Measurements from ENCODE around the gene PGAM2. TPM values are rescaled to one million over a fixed set of nuclear protein-coding genes. Genes with fewer than 3 reads are reported as not detected.

The PGAM2 gene
- total RNA-seq, 4 donors from 2014 or later: 3.2 to 3.9 TPM; not detected in 2

DNA sequence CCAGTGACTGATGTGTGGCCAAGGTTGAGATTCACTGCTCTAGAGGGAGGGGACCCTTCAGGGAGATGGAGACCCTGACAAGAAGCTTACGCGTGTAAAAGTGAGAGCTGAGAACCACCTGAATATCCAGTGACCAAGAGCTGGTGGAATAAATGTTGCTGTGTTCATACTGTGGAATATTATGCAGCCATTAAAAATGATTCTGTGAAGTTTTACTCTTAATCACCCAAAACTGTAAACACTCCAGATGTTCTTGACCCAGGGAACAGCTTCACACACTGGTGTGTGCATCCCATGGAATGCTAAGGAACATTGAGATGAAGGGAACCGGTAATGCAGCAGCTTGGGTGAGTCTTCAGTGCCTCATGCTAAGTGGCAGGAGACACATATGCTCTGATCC is 21.3 kb upstream of the PGAM2 start:
- ATAC-seq: no peak
- H3K27me3 ChIP-seq: no peaks in the 10 kb centered on the region
- H3K27ac ChIP-seq: peak overlapping the region in 3 of 4 donors; percentile 88 to 94 (median 89)
- no peaks in the 10 kb centered on the region for H3K36me3 ChIP-seq
- peaks cover 0 to 76% (median 32%) of the 10 kb centered on the region in 3 donors for H3K4me1 ChIP-seq
- 100% methylated on average over 3 of the region's 3 CpGs for WGBS, 2 donors (ENCODE audit: low coverage in 1 of 2)
- no peaks in the 10 kb centered on the region for H3K9me3 ChIP-seq
- H3K4me3 ChIP-seq: no peak overlapping the region
- TF ChIP-seq EP300 (IDR thresholded peaks at IDR 0.05): no peak
- TF ChIP-seq POLR2AphosphoS5 (IDR thresholded peaks at IDR 0.05): no peak
- TF ChIP-seq POLR2A (IDR thresholded peaks at IDR 0.05): no peak
- TF ChIP-seq, protein P1, sequence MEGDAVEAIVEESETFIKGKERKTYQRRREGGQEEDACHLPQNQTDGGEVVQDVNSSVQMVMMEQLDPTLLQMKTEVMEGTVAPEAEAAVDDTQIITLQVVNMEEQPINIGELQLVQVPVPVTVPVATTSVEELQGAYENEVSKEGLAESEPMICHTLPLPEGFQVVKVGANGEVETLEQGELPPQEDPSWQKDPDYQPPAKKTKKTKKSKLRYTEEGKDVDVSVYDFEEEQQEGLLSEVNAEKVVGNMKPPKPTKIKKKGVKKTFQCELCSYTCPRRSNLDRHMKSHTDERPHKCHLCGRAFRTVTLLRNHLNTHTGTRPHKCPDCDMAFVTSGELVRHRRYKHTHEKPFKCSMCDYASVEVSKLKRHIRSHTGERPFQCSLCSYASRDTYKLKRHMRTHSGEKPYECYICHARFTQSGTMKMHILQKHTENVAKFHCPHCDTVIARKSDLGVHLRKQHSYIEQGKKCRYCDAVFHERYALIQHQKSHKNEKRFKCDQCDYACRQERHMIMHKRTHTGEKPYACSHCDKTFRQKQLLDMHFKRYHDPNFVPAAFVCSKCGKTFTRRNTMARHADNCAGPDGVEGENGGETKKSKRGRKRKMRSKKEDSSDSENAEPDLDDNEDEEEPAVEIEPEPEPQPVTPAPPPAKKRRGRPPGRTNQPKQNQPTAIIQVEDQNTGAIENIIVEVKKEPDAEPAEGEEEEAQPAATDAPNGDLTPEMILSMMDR (IDR thresholded peaks at IDR 0.05): no peak

DNA sequence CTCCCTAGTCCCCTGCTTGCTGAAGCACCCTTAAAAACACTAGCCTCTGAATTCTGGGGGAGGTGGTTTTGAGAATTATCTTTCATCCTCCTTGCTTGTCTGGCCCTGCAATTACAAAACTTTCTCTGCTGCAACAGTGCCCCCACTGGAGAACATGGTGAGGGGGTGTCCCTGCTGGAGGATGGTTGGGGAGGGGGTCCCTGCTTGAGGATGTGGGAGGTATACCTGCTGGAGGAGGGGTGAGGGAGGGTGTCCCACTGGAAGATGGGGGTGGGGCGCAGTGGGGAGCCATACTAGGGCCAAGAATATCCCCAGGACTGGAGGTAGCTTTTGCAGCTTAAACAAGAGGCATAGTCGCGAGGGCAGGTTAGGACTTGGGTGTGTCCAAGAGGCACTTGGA is 20.2 kb upstream of the PGAM2 start:
- no peaks in the 10 kb centered on the region for H3K9me3 ChIP-seq
- TF ChIP-seq POLR2AphosphoS5 (IDR thresholded peaks at IDR 0.05) (no peak), EP300 (IDR thresholded peaks at IDR 0.05) (no peak), POLR2A (IDR thresholded peaks at IDR 0.05) (no peak)
- TF ChIP-seq, protein P1 (IDR thresholded peaks at IDR 0.05): no peak
- no peak for ATAC-seq
- WGBS, 2 donors (ENCODE audit: low coverage in 1 of 2): 77 to 92% methylated on average over 2 of the region's 3 CpGs
- H3K4me1 ChIP-seq: peaks cover 0 to 76% (median 41%) of the 10 kb centered on the region in 3 donors
- no peak overlapping the region for H3K4me3 ChIP-seq
- H3K27me3 ChIP-seq: no peaks in the 10 kb centered on the region
- H3K36me3 ChIP-seq: peaks cover 0 to 4% of the 10 kb centered on the region in 2 donors
- H3K27ac ChIP-seq: peak overlapping the region in 3 of 4 donors; percentile 41 to 94 (median 88)

DNA sequence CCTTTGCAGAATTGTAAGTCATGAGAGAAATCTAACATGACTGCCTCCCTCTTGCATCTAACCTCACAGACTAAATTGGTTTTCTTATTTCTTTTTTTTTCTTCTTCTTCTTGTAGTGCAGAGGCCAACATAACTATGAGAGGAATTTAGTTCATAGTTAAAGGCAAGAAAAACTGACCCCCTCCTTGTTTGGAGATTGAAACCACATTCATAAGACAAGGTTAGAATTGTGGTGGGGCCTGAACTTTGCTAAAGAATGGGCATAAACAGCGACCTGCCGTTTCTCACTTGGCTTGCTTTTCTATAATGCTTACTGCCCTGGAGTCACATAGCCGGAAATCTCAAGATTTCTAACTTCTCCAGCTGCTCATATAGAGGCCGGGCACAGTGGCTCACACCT is 19.3 kb upstream of the PGAM2 start:
- Histone ChIP-seq H3K4me1 (peaks cover 0 to 76% (median 34%) of the 10 kb centered on the region in 3 donors), H3K27me3 (no peaks in the 10 kb centered on the region), H3K27ac (peak overlapping the region in 3 of 4 donors; percentile 88 to 94 (median 90)), H3K9me3 (no peaks in the 10 kb centered on the region), H3K4me3 (no peak overlapping the region), H3K36me3 (peaks cover 0 to 13% of the 10 kb centered on the region in 2 donors)
- no peak for ATAC-seq
- 0 to 17% methylated on average over 1 of the region's 4 CpGs for WGBS, 2 donors (ENCODE audit: low coverage in 1 of 2)
- TF ChIP-seq, protein P1 (IDR thresholded peaks at IDR 0.05): no peak
- no peak for TF ChIP-seq POLR2A (IDR thresholded peaks at IDR 0.05)
- no peak for TF ChIP-seq EP300 (IDR thresholded peaks at IDR 0.05)

DNA sequence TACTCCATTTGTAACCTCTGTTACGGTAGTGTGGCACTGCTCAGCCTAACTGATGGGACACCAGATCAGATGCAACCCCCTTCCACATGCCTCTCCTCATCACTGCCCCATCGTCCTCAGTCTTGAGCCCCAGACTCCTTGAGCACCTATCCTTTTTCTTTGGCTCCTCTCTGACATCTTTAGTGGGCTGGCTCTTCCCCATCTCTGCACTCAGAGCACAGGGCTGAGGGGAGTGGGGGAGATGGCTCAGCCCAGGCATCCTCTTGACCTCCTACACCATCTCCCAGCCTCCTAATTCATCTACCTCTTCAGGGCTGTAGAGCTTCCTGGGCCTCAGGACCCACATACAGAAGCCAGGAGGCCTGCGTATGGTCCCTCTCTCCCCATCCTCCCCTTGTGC is 18.4 kb upstream of the PGAM2 start:
- H3K4me3 ChIP-seq: no peak overlapping the region
- peak overlapping the region in 3 of 4 donors; percentile 88 to 94 (median 90) for H3K27ac ChIP-seq
- H3K27me3 ChIP-seq: no peaks in the 10 kb centered on the region
- peaks cover 0 to 76% (median 33%) of the 10 kb centered on the region in 3 donors for H3K4me1 ChIP-seq
- TF ChIP-seq POLR2A (IDR thresholded peaks at IDR 0.05) (no peak), POLR2AphosphoS5 (IDR thresholded peaks at IDR 0.05) (no peak), EP300 (IDR thresholded peaks at IDR 0.05) (no peak)
- TF ChIP-seq, protein P1 (IDR thresholded peaks at IDR 0.05): no peak
- ATAC-seq: no peak
- H3K9me3 ChIP-seq: no peaks in the 10 kb centered on the region
- peaks cover 0 to 22% of the 10 kb centered on the region in 2 donors for H3K36me3 ChIP-seq
- WGBS, 2 donors (ENCODE audit: low coverage in 1 of 2): 83 to 86% methylated on average over 2 to 3 of the region's 3 CpGs

DNA sequence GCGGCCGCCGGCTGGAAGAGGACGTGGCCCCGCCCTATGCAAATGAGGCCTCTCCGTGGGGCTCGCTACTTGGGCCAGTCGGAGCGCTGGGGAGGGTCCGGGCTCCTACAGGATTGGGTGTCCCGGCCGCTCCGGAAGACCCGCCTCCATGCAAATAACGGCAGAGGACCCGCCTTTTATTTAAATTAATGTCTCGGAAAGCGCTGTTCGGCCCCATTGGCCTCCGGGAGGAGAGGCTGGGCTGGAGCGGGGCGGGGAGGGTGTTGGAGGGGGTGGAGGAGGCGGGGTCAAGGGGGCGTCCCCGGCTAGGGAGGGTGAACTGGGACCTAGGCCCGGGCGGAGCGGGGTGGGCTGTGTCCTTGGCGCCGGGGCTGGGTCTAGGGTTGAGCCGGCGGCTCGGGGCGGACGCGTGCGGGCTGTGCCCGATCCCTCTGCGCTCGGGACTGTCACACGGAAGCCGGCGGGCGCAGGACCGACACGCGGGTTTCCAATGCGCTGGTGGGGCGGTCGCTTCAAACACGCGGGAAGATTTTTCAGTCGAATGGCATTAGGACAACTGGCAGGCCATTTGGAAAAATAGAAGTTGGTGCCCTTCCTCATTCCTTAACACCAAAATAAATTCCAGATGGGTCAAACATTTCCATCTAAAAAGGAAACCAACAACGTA is 17.3 kb upstream of the PGAM2 start:
- peak overlapping the region; percentile 85 to 88 for H3K4me3 ChIP-seq
- peak; percentile 97 for ATAC-seq
- H3K27me3 ChIP-seq: no peaks in the 10 kb centered on the region
- H3K36me3 ChIP-seq: peaks cover 0 to 33% of the 10 kb centered on the region in 2 donors
- peaks cover 0 to 76% (median 23%) of the 10 kb centered on the region in 3 donors for H3K4me1 ChIP-seq
- peak overlapping the region; percentile 49 to 94 (median 89) for H3K27ac ChIP-seq
- H3K9me3 ChIP-seq: no peaks in the 10 kb centered on the region
- WGBS, 2 donors (ENCODE audit: low coverage in 1 of 2): 0% methylated on average over 1 to 3 of the region's 54 CpGs
- TF ChIP-seq EP300 (IDR thresholded peaks at IDR 0.05): no peak
- peak; percentile 83 for TF ChIP-seq POLR2AphosphoS5 (IDR thresholded peaks at IDR 0.05)
- TF ChIP-seq, protein P1 (IDR thresholded peaks at IDR 0.05): no peak
- TF ChIP-seq POLR2A (IDR thresholded peaks at IDR 0.05): peak; percentile 61 to 77

Measured in gastroesophageal sphincter (tissue), 4 donors.